Ascending aorta (tissue), 2 donors: ENCODE results near the gene CEP295NL. TPM values are rescaled to one million over a fixed set of nuclear protein-coding genes. Genes with fewer than 3 reads are reported as not detected.
"Not testable (repeated sequence)": the region's sequence is repeated elsewhere in the genome, so short reads cannot be mapped to it uniquely, and the experiment has no call there.

Source experiments
- DNase-seq, 2 donors: peaks; one replicate each; pipeline ENCODE4 v3.0.0-alpha.2; 2019; ENCODE audit warnings: low spot score in 2 of 2
- H3K27ac ChIP-seq, 2 donors: fragments of 200-600 bp; sonication (generic); one replicate each; pipeline ENCODE4 v1.5.1; 2016 to 2017; ENCODE audit warnings: mild to moderate bottlenecking in 1 of 2
- H3K27me3 ChIP-seq: fragments of 200-600 bp; sonication (generic); one replicate; pipeline ENCODE4 v1.5.1; 2017
- H3K36me3 ChIP-seq, 2 donors: fragments of 200-600 bp; sonication (generic); one replicate each; pipeline ENCODE4 v1.5.1; 2016
- H3K4me1 ChIP-seq, 2 donors: fragments of 200-600 bp; sonication (generic); one replicate each; pipeline ENCODE4 v1.5.1; 2016 to 2017; ENCODE audit warnings: mild to moderate bottlenecking in 1 of 2
- H3K4me3 ChIP-seq, 2 donors: fragments of 200-600 bp; sonication (generic); one replicate each; pipeline ENCODE4 v1.5.1; 2016 to 2017; ENCODE audit warnings: mild to moderate bottlenecking in 1 of 2
- H3K9me3 ChIP-seq, 2 donors: fragments of 200-600 bp; sonication (generic); one replicate each; pipeline ENCODE4 v1.5.1; 2016
- intact Hi-C: fragments of 100-400 bp; cut with DNase I; formaldehyde crosslinking; loops from one replicate; pipeline ENCODE4 v1.15.1; 2023
- total RNA-seq: library from RNA; depleted of rRNA; stranded (reverse); fragments of >200 nt; gene quantifications from one replicate; pipeline ENCODE4 v1.1.0, GENCODE V29; 2016
- TF ChIP-seq, protein P1 (sequence below), 3 experiments: fragments of 200-600 bp in 2 of 3; fragments of 450-650 bp in 1 of 3; sonication (generic) in 2 of 3; IDR thresholded peaks; one replicate each; pipeline ENCODE4 v1.5.1; 2016 to 2019; ENCODE audit warnings: antibody characterized with exemption in 3 of 3, mild to moderate bottlenecking in 1 of 3, moderate library complexity in 1 of 3

CEP295NL gene
- total RNA-seq, 1 donor from 2014 or later: 10.7 TPM

DNA sequence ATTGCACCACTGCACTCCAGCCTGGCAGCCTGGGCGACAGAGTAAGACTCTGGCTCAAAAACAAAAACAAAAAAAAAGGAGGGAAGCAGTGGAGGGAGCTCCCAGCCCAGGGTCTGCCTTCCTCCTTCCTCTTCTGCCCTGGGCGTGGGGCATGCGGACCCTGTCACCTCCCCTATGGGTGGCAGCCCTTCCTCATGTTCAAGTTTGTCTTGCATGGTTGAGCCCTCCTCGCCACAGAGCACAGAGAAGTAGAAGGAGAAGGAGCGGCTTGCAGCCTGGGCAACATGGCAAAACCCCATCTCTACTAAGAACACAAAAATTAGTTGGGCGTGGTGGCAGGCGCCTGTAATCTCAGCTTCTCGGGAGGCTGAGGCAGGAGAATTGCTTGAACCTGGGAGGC is 43.6 kb upstream of the CEP295NL start:
- peaks cover 7% of the 10 kb centered on the region in 2 donors for H3K9me3 ChIP-seq
- intact Hi-C loops: no loop called here
- H3K27me3 ChIP-seq: no peaks in the 10 kb centered on the region
- TF ChIP-seq, protein P1, sequence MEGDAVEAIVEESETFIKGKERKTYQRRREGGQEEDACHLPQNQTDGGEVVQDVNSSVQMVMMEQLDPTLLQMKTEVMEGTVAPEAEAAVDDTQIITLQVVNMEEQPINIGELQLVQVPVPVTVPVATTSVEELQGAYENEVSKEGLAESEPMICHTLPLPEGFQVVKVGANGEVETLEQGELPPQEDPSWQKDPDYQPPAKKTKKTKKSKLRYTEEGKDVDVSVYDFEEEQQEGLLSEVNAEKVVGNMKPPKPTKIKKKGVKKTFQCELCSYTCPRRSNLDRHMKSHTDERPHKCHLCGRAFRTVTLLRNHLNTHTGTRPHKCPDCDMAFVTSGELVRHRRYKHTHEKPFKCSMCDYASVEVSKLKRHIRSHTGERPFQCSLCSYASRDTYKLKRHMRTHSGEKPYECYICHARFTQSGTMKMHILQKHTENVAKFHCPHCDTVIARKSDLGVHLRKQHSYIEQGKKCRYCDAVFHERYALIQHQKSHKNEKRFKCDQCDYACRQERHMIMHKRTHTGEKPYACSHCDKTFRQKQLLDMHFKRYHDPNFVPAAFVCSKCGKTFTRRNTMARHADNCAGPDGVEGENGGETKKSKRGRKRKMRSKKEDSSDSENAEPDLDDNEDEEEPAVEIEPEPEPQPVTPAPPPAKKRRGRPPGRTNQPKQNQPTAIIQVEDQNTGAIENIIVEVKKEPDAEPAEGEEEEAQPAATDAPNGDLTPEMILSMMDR (IDR thresholded peaks at IDR 0.05): no peak
- no peaks in the 10 kb centered on the region for H3K36me3 ChIP-seq
- no peak for DNase-seq
- no peak overlapping the region for H3K4me3 ChIP-seq
- H3K27ac ChIP-seq: no peak overlapping the region
- H3K4me1 ChIP-seq: no peaks in the 10 kb centered on the region

DNA sequence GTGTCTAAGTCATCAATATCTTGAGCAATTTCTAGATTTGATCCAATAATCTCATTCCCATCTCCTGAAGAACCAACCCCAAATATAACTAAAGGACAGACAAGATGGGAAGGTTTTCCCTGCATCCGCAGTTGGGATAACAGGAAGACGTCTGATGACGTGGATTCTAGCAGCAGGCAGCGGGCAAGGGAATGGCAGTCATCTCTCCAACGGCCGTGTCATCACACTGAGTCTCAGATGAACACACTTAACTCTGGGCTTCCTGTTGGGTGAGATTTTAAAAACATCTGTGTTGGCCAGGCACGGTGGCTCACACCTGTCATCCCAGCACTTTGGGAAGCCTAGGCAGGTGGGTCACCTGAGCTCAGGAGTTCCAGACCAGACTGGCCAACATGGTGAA is 43.1 kb upstream of the CEP295NL start:
- intact Hi-C loops: no loop called here
- Histone ChIP-seq H3K9me3 (peaks cover 7% of the 10 kb centered on the region in 2 donors), H3K4me3 (no peak overlapping the region), H3K4me1 (no peaks in the 10 kb centered on the region), H3K27me3 (no peaks in the 10 kb centered on the region), H3K36me3 (no peaks in the 10 kb centered on the region), H3K27ac (no peak overlapping the region)
- no peak for DNase-seq
- TF ChIP-seq, protein P1 (IDR thresholded peaks at IDR 0.05): no peak

DNA sequence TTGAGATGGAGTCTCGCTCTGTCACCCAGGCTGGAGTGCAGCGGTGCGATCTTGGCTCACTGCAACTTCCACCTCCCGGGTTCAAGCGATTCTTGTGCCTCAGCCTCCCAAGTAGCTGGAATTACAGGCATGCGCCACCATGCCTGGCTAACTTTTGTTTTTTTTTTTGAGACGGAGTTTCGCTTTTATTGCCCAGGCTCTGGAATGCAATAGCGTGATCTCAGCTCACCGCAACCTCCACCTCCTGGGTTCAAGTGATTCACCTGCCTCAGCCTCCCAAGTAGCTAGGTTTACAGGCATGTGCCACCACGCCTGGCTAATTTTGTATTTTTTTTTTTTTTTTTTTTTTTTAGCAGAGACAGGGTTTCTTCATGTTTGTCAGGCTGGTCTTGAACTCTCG is 42.5 kb upstream of the CEP295NL start:
- intact Hi-C loops, H3K4me3 ChIP-seq, H3K9me3 ChIP-seq, H3K27me3 ChIP-seq, H3K27ac ChIP-seq, H3K4me1 ChIP-seq, H3K36me3 ChIP-seq, DNase-seq: not testable (repeated sequence)

DNA sequence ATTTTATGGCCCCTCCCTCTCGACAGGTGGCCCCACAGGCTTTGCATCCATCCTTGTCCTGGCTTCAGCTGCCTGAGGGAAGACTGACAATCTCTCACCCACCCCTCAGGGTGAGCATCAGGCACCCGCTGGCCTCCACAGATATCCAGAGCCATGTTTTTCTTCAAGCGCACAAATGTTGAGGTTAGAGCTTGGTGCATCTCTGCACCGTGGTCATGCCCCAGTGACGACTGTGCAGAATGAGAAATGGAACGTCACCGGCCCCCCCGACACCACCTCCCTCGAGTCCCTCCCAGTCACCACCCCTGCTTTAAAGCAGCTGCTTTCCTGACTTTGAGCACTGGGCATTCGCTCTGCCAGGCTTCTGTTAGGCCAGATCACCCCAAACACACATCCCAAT is 42.0 kb upstream of the CEP295NL start:
- Histone ChIP-seq H3K4me1 (peaks cover under 1 to 4% of the 10 kb centered on the region in 2 donors), H3K27me3 (no peaks in the 10 kb centered on the region), H3K27ac (no peak overlapping the region), H3K9me3 (no peaks in the 10 kb centered on the region), H3K36me3 (no peaks in the 10 kb centered on the region), H3K4me3 (no peak overlapping the region)
- intact Hi-C loops: no loop called here
- TF ChIP-seq, protein P1 (IDR thresholded peaks at IDR 0.05): no peak
- no peak for DNase-seq

DNA sequence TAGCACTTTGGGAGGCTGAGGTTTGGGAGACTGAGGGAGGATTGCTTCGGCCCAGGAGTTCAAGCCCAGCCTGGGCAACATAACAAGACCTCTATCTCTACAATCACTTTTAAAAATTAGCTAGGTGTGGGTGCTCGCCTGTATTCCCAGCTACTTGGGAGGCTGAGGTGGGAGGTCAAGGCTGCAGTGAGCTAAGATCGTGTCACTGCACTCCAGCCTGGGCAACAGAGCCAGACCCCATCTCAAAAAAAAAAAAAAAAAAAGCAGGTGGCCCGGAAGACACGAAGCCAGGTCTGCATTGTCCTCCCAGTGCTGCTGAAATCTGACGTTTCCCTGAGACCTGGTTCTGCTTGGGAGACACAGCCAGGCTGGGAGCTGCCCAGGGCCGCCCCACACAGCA is 41.0 kb upstream of the CEP295NL start:
- intact Hi-C loops: no loop called here
- no peak overlapping the region for H3K4me3 ChIP-seq
- H3K27me3 ChIP-seq: no peaks in the 10 kb centered on the region
- H3K27ac ChIP-seq: no peak overlapping the region
- H3K4me1 ChIP-seq: peaks cover 3 to 10% of the 10 kb centered on the region in 2 donors
- no peaks in the 10 kb centered on the region for H3K9me3 ChIP-seq
- no peak for DNase-seq
- TF ChIP-seq, protein P1 (IDR thresholded peaks at IDR 0.05): no peak
- no peaks in the 10 kb centered on the region for H3K36me3 ChIP-seq

DNA sequence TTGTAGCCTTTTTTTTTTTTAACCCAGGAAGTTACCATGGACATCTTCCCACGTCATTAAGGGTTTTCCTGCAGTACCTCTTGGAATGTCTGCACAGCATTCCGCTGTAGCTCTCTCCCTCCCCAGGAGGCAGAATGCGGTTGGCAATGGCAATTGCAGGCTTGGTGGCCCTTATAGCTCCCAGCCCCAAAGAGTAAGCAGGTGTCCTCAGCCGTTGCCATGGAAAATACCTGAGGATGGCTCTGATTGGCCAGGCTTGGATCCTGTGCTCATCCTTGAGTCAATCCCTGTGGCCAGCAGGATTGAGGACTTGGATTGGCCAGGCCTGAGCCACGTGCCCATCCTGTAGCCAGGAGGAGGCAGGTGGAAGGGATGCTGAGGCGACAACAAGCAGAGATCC is 37.7 kb upstream of the CEP295NL start:
- Histone ChIP-seq H3K36me3 (no peaks in the 10 kb centered on the region), H3K4me1 (peaks cover 4 to 19% of the 10 kb centered on the region in 2 donors), H3K9me3 (no peaks in the 10 kb centered on the region), H3K4me3 (no peak overlapping the region), H3K27ac (no peak overlapping the region), H3K27me3 (no peaks in the 10 kb centered on the region)
- intact Hi-C loops: no loop called here
- no peak for DNase-seq
- TF ChIP-seq, protein P1 (IDR thresholded peaks at IDR 0.05): no peak
